GM12872 (cell line): Measurements from ENCODE around the gene ROBO1.

Experiments used
- TF ChIP-seq, protein P1 (sequence below): IDR thresholded peaks from 3 replicates; pipeline ENCODE4 v1.5.1; 2011; ENCODE audit warnings: low read depth, mild to moderate bottlenecking, low read length, moderate library complexity; ENCODE audit not compliant: insufficient read depth

The ROBO1 gene

DNA sequence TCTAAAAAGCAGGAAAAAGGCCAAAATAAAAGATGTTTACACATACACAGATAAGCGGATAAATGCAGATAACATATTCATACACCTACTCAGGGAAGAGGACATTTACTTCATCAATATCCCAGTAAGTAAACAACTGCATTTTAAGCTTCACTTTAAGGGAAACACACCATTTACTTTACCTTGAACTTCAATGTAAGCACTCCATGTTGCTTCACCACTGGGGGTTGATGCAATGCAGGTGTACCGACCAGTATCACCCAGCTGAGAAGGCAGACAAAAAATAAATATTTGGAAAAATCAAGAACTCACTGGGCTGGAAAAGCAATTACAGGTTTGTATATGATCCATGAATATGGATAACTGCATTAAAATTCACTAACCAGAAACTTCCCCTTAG lies 1099.5 kb downstream of the ROBO1 start:
- TF ChIP-seq, protein P1, sequence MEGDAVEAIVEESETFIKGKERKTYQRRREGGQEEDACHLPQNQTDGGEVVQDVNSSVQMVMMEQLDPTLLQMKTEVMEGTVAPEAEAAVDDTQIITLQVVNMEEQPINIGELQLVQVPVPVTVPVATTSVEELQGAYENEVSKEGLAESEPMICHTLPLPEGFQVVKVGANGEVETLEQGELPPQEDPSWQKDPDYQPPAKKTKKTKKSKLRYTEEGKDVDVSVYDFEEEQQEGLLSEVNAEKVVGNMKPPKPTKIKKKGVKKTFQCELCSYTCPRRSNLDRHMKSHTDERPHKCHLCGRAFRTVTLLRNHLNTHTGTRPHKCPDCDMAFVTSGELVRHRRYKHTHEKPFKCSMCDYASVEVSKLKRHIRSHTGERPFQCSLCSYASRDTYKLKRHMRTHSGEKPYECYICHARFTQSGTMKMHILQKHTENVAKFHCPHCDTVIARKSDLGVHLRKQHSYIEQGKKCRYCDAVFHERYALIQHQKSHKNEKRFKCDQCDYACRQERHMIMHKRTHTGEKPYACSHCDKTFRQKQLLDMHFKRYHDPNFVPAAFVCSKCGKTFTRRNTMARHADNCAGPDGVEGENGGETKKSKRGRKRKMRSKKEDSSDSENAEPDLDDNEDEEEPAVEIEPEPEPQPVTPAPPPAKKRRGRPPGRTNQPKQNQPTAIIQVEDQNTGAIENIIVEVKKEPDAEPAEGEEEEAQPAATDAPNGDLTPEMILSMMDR = no peak

DNA sequence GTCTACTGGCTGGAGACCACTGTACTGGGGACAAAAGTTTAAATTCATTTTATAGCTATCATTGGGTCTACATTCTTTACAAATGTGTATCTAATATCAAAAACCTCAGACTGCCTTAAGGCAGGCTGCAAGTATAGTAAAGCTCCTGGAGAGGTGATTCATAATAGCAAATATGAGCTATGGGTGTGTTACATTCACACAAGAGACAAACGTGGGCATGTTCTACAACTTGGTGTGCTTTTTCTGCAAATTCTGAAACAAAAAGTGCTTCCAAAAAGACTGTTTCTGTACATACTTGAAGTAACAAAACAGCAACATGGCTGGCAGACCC lies 1101.4 kb downstream of the ROBO1 start:
- TF ChIP-seq, protein P1 = no peak

DNA sequence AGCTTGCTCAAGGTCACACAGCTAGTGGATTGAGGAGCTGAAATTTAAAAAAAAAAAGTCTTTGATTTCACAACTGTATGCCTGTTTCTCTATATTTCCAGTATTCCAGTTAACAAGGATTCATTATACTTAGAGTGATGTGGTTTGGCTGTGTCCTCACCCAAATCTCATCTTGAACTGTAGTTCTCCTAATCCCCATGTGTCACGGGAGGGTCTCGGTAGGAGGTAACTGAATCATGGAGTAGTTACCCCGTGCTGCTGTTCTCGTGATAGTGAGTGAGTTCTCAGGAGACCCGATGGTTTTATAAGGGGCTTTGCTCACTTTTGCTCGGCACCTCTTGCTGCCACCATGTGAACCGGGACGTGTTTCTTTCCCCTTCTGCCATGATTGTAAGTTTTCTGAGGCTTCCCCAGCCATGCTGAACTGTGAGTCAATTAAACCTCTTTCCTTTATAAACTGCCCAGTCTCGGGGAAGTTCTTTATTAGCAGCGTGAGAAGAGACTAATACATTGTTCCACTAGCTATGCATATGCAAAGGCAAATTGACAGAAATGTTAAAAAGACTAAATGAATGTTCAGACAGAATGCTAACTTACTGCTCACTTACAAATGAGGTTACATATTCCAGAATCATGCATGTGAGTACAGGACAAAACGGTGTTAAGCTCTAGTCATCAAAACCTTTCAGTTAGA lies 1101.9 kb downstream of the ROBO1 start:
- TF ChIP-seq, protein P1 = no peak

DNA sequence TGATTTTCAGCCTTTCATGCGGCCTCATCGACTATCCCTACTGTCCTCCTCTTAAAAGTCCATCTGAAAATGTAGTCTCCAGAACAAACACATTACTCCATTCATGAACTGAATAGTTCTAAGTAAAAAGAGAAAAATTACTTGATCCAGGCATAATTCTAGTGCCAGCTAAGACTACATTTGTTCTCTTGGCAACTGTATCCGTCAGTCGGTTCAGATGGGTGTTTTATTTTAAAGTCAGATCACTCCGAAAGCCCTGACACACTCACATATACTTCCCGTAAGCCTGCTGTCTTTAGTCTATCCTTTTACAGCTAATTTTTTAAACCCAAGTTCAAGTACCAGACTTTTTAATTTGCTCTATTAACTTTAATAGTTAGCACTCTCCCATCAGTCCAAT lies 1102.7 kb downstream of the ROBO1 start:
- TF ChIP-seq, protein P1 = no peak

DNA sequence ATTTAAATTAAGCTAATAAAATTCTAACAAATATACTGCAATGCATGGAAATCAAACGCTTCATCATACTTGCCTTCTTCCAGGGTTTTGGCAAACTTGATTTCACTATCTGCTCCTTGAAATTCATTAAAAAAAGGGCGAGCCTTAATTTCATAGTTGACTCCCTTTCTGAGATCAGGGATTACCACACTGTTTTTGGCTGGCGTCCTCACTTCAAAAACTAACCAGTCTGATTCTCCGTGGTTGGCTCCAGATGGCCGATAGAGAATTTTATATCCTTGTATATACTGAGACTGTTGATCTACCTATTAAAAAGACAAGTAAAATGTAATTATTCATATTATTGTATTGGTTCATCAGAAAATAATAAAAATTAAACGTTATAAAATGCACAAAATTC lies 1106.8 kb downstream of the ROBO1 start:
- TF ChIP-seq, protein P1 = no peak

DNA sequence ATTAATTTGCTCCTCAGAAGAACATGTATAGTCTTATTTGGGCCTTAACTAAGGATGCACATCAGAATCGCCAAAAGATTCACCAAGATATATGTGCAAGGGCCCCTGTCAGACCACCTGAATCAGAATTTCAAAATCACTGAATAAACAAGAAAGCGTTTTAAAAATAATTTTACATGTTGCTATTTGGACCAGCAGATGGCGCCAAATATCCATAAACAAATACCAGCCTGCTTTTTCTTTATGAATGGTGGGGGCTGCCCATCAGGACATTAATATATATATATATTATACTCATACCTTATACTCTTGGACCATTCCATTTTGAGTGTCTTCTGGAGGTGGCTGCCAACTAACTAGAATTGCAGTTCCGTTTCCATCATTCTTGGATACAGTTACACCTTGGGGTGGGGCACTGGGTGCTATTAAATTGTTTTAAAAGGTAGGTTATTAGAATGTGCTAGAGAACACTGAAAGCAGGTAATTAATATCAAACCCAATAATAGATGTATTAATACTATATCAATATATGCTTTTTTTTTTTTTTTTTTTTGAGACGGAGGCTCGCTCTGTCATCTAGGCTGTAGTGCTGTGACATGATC lies 1108.3 kb downstream of the ROBO1 start:
- TF ChIP-seq, protein P1 = peak; percentile 34

DNA sequence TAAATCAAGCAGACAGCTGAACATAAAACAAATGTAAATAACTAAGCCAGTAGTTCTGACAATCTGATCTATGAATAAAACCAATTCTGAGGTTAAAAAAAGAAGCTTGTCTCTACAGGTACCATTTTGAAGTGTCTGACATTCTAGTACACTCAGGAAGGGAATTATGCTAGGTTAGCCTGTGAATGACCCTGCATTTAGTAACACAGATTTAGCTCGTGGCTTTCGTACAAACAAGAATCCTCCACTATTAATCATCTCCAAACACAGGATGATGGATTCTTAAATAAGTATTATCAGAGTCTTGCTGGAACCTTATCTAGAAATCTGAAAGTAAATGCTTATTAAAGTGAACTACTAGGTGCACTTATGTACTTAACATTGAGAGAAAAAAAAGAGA lies 1120.1 kb downstream of the ROBO1 start:
- TF ChIP-seq, protein P1 = no peak
